ENCODE data around the gene GALNT9.

GALNT9 gene

GRCh38 chr12:132316497-132317232 is 12.7 kb downstream of the GALNT9 start:
- TF ChIP-seq CTCF (IDR thresholded peaks at IDR 0.05; ENCODE audit: low read depth, low read length), result no peak
- DNase-seq (ENCODE audit: low read depth, low spot score), result no peak
- in situ Hi-C loops (cut with HindIII; ENCODE audit: low sequenced_read_pairs), result no loop called here

GRCh38 chr12:132315951-132316350 is 13.4 kb downstream of the GALNT9 start:
- TF ChIP-seq CTCF (IDR thresholded peaks at IDR 0.05; ENCODE audit: low read depth, low read length), result no peak
- H3K4me3 ChIP-seq (ENCODE audit: low read depth, low read length), result no peak overlapping the region
- DNase-seq (ENCODE audit: low read depth, low spot score), result no peak
- in situ Hi-C loops (cut with HindIII; ENCODE audit: low sequenced_read_pairs), result no loop called here

More at GRCh38 chr12:132316497-132317232, 12.7 kb downstream of the GALNT9 start:
- no peak overlapping the region for H3K4me3 ChIP-seq (ENCODE audit: low read depth, low read length)

GRCh38 chr12:132315507-132315906 is 13.9 kb downstream of the GALNT9 start:
- no peak overlapping the region for H3K4me3 ChIP-seq (ENCODE audit: low read depth, low read length)
- no peak for TF ChIP-seq CTCF (IDR thresholded peaks at IDR 0.05; ENCODE audit: low read depth, low read length)
- in situ Hi-C loops (cut with HindIII; ENCODE audit: low sequenced_read_pairs), result no loop called here
- no peak for DNase-seq (ENCODE audit: low read depth, low spot score)

- TF ChIP-seq CTCF (IDR thresholded peaks at IDR 0.05; ENCODE audit: low read depth, low read length), result no peak
- no peak overlapping the region for H3K4me3 ChIP-seq (ENCODE audit: low read depth, low read length)
- DNase-seq (ENCODE audit: low read depth, low spot score), result no peak
- in situ Hi-C loops (cut with HindIII; ENCODE audit: low sequenced_read_pairs), result no loop called here
Measured at GRCh38 chr12:132314516-132315233, 14.7 kb downstream of the GALNT9 start.

- in situ Hi-C loops (cut with HindIII; ENCODE audit: low sequenced_read_pairs), result no loop called here
- no peak overlapping the region for H3K4me3 ChIP-seq (ENCODE audit: low read depth, low read length)
- TF ChIP-seq CTCF (IDR thresholded peaks at IDR 0.05; ENCODE audit: low read depth, low read length), result no peak
- no peak for DNase-seq (ENCODE audit: low read depth, low spot score)
Measured at GRCh38 chr12:132314035-132314434, 15.4 kb downstream of the GALNT9 start.

- no peak for TF ChIP-seq CTCF (IDR thresholded peaks at IDR 0.05; ENCODE audit: low read depth, low read length)
- in situ Hi-C loops (cut with HindIII; ENCODE audit: low sequenced_read_pairs), result no loop called here
Measured at GRCh38 chr12:132313182-132313581, 16.2 kb downstream of the GALNT9 start.

More at GRCh38 chr12:132313182-132313581, 16.2 kb downstream of the GALNT9 start:
- DNase-seq (ENCODE audit: low read depth, low spot score), result no peak
- H3K4me3 ChIP-seq (ENCODE audit: low read depth, low read length), result no peak overlapping the region
